Panc1 (cell line): ENCODE measurements around the gene PCDH10.

Source experiments
- POLR2AphosphoS5 ChIP-seq: IDR thresholded peaks from 2 replicates; pipeline ENCODE4 v1.6.1; 2012; ENCODE audit warnings: mild to moderate bottlenecking, low read depth, low read length, moderate library complexity
- SIN3A ChIP-seq: IDR thresholded peaks from 2 replicates; pipeline ENCODE4 v1.6.1; 2012; ENCODE audit warnings: low read depth, mild to moderate bottlenecking, low read length, moderate library complexity, borderline replicate concordance; ENCODE audit not compliant: insufficient read depth
- TCF7L2 ChIP-seq: IDR thresholded peaks from 2 replicates; pipeline ENCODE4 v1.6.1; 2011; ENCODE audit warnings: mild to moderate bottlenecking, low read depth, low read length, inconsistent platforms
- TF ChIP-seq, protein P1 (sequence below): fragments of 450-650 bp; IDR thresholded peaks from 2 replicates; pipeline ENCODE4 v1.5.1; 2017; ENCODE audit warnings: mild to moderate bottlenecking
- TF ChIP-seq, protein P2 (sequence below), 2 experiments: IDR thresholded peaks; 2 replicates each; pipeline ENCODE4 v1.6.1; 2011 to 2012; ENCODE audit warnings: low read depth in 2 of 2, control low read depth in 1 of 2, low read length in 1 of 2, mild to moderate bottlenecking in 1 of 2, moderate library complexity in 1 of 2; ENCODE audit not compliant: insufficient read depth in 1 of 2

DNA sequence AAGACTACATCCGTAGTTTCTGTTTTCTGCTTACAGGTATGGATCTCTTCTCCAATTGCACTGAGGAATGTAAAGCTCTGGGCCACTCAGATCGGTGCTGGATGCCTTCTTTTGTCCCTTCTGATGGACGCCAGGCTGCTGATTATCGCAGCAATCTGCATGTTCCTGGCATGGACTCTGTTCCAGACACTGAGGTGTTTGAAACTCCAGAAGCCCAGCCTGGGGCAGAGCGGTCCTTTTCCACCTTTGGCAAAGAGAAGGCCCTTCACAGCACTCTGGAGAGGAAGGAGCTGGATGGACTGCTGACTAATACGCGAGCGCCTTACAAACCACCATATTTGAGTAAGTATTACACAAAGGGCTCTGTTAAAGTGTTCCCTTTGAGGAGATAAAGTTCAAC, 13.8 kb downstream of the PCDH10 start:
- no peak for TF ChIP-seq POLR2AphosphoS5
- TF ChIP-seq, protein P1, sequence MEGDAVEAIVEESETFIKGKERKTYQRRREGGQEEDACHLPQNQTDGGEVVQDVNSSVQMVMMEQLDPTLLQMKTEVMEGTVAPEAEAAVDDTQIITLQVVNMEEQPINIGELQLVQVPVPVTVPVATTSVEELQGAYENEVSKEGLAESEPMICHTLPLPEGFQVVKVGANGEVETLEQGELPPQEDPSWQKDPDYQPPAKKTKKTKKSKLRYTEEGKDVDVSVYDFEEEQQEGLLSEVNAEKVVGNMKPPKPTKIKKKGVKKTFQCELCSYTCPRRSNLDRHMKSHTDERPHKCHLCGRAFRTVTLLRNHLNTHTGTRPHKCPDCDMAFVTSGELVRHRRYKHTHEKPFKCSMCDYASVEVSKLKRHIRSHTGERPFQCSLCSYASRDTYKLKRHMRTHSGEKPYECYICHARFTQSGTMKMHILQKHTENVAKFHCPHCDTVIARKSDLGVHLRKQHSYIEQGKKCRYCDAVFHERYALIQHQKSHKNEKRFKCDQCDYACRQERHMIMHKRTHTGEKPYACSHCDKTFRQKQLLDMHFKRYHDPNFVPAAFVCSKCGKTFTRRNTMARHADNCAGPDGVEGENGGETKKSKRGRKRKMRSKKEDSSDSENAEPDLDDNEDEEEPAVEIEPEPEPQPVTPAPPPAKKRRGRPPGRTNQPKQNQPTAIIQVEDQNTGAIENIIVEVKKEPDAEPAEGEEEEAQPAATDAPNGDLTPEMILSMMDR, result no peak
- TF ChIP-seq, protein P2, sequence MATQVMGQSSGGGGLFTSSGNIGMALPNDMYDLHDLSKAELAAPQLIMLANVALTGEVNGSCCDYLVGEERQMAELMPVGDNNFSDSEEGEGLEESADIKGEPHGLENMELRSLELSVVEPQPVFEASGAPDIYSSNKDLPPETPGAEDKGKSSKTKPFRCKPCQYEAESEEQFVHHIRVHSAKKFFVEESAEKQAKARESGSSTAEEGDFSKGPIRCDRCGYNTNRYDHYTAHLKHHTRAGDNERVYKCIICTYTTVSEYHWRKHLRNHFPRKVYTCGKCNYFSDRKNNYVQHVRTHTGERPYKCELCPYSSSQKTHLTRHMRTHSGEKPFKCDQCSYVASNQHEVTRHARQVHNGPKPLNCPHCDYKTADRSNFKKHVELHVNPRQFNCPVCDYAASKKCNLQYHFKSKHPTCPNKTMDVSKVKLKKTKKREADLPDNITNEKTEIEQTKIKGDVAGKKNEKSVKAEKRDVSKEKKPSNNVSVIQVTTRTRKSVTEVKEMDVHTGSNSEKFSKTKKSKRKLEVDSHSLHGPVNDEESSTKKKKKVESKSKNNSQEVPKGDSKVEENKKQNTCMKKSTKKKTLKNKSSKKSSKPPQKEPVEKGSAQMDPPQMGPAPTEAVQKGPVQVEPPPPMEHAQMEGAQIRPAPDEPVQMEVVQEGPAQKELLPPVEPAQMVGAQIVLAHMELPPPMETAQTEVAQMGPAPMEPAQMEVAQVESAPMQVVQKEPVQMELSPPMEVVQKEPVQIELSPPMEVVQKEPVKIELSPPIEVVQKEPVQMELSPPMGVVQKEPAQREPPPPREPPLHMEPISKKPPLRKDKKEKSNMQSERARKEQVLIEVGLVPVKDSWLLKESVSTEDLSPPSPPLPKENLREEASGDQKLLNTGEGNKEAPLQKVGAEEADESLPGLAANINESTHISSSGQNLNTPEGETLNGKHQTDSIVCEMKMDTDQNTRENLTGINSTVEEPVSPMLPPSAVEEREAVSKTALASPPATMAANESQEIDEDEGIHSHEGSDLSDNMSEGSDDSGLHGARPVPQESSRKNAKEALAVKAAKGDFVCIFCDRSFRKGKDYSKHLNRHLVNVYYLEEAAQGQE (IDR thresholded peaks at IDR 0.05; ENCODE audit: insufficient read depth in 1 of 2, low read depth in 2 of 2, low read length in 1 of 2), result no peak
- no peak for TF ChIP-seq SIN3A
- no peak for TF ChIP-seq TCF7L2
